GM18519 (cell line): Measurements from ENCODE around the gene KRTAP5-3.

Experiments
- ATAC-seq: cut with Tn5 transposase; IDR thresholded peaks from one replicate; pipeline ENCODE4 v1.9.1; 2021; ENCODE audit warnings: mild to moderate bottlenecking, moderate library complexity; ENCODE audit not compliant: unreplicated experiment, low FRiP score

Gene KRTAP5-3

DNA sequence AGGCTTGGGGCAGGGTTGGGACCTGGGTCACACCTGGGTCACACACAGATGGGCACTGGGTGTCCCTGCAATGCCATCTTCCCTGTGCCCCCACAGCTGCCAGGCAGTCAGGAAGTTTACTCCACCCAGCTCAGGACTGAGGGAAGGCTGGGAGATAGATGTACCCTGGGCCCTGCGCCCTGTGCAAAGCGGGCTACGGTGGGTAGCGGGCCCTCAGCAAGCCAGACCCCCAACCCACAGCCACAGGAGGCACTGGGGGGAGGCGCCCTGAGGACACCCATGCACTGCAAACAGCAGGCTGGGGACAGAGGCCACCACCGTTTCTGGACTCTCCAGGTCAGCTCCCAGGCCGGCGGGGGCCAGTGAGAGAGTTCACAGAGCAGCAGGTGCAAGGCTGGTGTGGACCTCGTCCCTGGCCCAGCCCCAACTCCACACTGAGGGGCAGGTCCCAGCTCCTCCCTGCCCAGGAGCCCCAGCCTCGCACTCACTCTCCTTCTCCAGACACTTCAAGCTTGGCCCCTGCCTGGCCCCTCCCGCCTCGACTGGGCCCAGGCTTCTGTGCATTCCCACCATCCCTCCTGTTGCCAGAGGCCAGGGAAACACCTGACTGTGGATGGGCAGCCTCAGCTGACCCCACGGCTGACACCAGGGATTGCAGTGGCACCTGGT, 41.1 kb downstream of the KRTAP5-3 start:
- no peak for ATAC-seq

GRCh38 chr11:1566381-1567051, 41.7 kb downstream of the KRTAP5-3 start:
- no peak for ATAC-seq

GRCh38 chr11:1565904-1566247, 42.4 kb downstream of the KRTAP5-3 start:
- ATAC-seq, result no peak

- ATAC-seq, result no peak
Measured at GRCh38 chr11:1565173-1565903, 42.9 kb downstream of the KRTAP5-3 start.

DNA sequence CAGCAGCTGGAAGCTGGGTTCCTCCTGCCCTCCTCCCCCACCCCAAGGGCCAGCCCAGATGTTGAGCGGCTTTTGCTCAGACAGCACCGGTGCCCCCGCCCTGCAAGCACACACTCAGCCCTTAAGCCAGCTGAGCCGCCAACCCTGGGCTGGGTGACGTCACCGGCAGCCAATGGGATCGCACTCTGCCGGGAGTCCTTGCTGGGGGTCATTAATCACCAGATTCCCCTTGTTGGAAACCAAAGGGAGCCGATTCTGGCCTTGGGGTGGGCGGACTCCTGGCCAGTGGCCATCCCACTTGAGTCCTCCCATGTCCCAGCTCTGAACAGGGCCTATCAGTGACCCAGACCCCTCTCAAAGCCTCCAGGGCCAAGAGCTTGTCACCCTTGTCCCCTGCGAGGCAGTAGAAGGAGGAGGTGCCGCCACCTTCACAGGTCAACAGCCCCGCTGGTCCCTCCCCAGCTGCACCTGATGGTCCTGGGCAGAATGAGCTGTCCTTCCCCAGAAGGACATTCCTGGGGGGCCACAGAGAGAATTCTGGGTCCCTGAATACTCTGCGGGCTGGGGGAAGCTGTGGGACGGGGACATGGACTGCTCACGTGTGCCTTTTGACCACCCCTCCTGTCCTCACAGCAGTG, 43.6 kb downstream of the KRTAP5-3 start:
- ATAC-seq, result no peak

GRCh38 chr11:1563697-1564534, 44.3 kb downstream of the KRTAP5-3 start:
- ATAC-seq, result no peak

- ATAC-seq, result no peak
Measured at GRCh38 chr11:1563149-1563638, 45.1 kb downstream of the KRTAP5-3 start.

DNA sequence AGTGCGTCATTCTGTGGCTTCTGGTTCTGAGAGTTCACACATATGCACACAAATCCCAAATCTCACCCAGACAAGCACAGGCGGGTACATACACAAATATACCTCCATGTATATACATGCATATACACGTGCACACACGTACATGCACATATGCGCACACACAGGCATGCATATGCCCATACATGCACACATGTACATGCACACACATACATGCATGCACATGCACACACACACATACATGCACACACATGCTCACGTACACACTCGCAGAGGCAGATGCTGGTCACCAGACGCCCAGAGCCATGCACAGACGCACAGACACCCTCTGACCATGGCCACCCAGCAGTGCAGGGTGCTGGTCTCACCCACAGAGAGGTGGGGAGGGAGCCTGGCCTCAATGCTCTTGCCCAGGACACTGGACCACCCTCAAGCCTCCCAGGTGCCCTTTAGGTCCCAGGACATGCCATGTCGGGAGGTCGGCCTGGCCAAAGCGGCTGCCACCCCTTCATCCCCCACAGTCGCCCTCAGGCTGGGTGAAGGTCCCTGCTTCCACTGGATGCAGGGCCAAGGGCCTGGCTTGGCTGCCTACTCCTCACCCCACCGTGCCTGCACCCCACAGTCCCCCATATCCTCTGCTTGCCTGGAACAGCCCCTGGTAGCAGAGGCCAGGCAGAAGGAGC, 45.7 kb downstream of the KRTAP5-3 start:
- no peak for ATAC-seq

GRCh38 chr11:1561955-1562354, 46.3 kb downstream of the KRTAP5-3 start:
- no peak for ATAC-seq

DNA sequence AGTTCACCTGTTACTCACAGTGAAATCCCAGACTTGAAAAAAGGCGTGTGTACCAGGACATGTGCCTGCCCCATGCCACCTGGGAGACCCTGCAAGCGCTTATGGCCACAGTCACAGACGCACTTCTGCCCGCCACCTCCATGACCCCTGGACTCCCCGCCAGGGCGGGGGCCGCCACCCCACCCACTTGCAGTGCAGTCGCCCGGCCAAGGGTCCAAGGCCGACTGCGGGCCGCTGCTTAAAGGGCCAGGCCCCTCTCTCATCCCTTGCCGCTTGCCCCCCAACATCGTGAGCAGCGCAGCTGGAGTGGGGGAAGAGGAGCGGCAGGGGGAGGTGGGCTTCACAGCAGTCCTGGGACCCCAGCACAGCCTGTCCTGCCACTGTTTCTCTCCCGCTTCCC, 47.0 kb downstream of the KRTAP5-3 start:
- ATAC-seq, result no peak

DNA sequence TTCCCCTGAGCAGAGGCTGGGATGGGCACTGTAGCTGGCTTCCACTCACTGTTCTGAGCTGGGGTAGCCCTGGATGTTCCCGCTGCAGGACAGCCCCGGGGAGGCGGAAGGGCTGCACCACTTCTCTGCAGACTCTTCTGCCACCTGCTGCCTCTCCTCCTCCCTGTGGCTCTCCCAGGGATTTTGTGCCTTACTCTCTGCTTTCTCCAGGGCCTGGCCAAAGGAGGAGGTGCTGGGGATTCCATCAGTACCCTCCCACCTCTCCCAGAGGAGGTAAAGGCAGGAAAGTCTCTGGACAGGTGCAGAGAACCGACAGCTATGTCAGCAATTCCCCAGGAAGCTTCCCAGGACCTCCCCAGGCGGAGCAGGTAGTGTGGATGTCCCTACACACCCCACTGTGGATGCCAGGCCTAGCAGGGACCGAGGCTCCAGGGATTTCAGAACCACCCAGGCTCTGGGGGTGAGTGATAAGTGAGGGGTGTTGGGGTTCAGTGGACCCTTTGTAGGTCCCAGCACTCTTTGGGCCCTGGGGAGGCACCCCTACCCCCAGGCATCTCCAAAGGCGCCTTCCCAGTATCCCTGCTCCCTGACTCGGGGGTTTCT, 47.5 kb downstream of the KRTAP5-3 start:
- ATAC-seq, result no peak

DNA sequence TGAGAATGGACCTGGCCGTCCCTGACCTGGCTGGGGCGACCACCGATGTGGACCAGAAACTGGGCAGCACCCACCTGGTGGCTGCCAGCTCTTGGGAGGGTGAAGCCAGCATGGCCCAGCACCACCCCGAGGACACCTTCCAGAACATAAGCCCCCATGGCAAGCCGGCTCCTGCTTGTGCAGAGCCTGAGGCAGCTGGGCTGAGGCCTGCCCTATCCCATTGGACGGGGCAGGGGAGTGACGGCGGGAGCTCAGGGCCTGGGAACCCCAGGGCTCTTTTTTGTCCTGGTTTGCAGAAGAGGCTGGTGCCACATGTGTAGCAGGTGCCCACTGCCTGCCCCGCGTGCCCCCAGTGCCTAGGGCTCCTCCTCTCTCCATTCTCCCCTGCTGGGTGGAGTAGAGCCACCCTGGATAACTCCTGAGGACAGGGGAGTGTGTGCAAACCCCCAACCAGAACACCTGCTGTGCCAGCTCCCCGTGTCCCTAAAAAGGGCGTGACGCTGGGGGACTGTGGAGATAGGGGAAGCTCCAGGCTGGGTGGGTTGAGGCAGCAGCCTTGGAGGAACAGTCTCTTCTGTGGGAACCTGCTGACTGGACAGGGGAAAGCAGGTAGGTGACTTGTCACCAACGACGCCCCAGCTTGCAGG, 48.1 kb downstream of the KRTAP5-3 start:
- no peak for ATAC-seq

GRCh38 chr11:1559111-1559951, 48.9 kb downstream of the KRTAP5-3 start:
- ATAC-seq, result no peak

GRCh38 chr11:1558775-1559110, 49.5 kb downstream of the KRTAP5-3 start:
- no peak for ATAC-seq

- ATAC-seq, result no peak
Measured at GRCh38 chr11:1557904-1558774, 50.1 kb downstream of the KRTAP5-3 start.
